ENCODE measurements around the gene SIPA1L2. TPM values are rescaled to one million over a fixed set of nuclear protein-coding genes. Genes with fewer than 3 reads are reported as not detected.

Gene SIPA1L2
- total and polyA plus RNA-seq, 2 of the 13 experiments (the other 11 are each of a cell fraction or from before 2014, with no cell fraction given), result 0.03 TPM; not detected in 1

DNA sequence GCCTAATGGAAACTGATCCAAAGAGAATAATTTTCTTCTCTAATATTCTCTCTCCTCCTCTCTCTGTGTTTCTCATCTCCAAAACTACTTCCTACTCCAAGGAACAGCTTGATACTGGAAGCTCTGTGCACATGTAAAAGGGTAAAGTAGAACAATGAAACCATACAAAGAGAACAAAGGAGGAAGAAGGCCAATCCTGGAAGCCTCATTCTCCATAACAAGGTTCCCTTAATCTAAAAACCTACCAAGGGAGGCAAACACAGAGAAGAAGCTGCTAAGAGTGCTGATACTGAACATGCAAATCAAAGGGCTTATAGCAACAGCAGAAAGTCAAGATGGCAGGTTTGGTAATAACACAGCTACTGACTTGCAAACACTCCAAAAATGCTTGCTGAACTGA, 44.4 kb downstream of the SIPA1L2 start:
- Histone ChIP-seq H3K4me1 (ENCODE audit: insufficient read depth, low read length) (no peaks in the 10 kb centered on the region), H3K9me3 (ENCODE audit: low read length) (no peaks in the 10 kb centered on the region), H3K4me2 (ENCODE audit: low read depth, low read length) (no peak overlapping the region), H3K79me2 (ENCODE audit: insufficient read depth, low read length) (no peaks in the 10 kb centered on the region), H2AFZ (ENCODE audit: low read length) (no peak overlapping the region), H3K27ac (ENCODE audit: extremely low read length, insufficient read depth, low read length) (no peak overlapping the region), H3K27me3 (ENCODE audit: control insufficient read depth in 1 of 2, insufficient read depth in 2 of 2, low read length in 2 of 2) (no peaks in the 10 kb centered on the region), H4K20me1 (ENCODE audit: insufficient read depth, low read length) (no peaks in the 10 kb centered on the region), H3K9ac (ENCODE audit: insufficient read depth, low read depth, low read length) (no peak overlapping the region), H3K4me3 (replicated peaks in 1 of 3; ENCODE audit: insufficient read depth in 1 of 3, low read depth in 2 of 3, low read length in 3 of 3) (no peak overlapping the region), H3K36me3 (replicated peaks in 1 of 2; ENCODE audit: control insufficient read depth in 1 of 2, insufficient read depth in 2 of 2, low read length in 2 of 2) (no peaks in the 10 kb centered on the region)
- intact Hi-C loops (cut with micrococcal nuclease; ENCODE audit: unreplicated experiment), result no loop called here
- DNase-seq (ENCODE audit: low spot score) (no peak), FAIRE-seq (no peak), ATAC-seq (no peak)
- CTCF ChIA-PET (ENCODE audit: low intra/inter-chr PET ratio, low total read pairs), result no interaction called here
- POLR2A ChIA-PET, result no interaction called here
- no TSS peak for BruUV-seq (replicated peaks)
- in situ Hi-C loops (cut with HindIII; ENCODE audit: extremely low pct_ligation_motif_present, low pct_unique_long_range_greater_than_20kb), result no loop called here
- TF ChIP-seq, protein P1, sequence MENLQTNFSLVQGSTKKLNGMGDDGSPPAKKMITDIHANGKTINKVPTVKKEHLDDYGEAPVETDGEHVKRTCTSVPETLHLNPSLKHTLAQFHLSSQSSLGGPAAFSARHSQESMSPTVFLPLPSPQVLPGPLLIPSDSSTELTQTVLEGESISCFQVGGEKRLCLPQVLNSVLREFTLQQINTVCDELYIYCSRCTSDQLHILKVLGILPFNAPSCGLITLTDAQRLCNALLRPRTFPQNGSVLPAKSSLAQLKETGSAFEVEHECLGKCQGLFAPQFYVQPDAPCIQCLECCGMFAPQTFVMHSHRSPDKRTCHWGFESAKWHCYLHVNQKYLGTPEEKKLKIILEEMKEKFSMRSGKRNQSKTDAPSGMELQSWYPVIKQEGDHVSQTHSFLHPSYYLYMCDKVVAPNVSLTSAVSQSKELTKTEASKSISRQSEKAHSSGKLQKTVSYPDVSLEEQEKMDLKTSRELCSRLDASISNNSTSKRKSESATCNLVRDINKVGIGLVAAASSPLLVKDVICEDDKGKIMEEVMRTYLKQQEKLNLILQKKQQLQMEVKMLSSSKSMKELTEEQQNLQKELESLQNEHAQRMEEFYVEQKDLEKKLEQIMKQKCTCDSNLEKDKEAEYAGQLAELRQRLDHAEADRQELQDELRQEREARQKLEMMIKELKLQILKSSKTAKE (CRISPR knock-in tag; IDR thresholded peaks at IDR 0.05; ENCODE audit: borderline replicate concordance), result no peak
- TF ChIP-seq, protein P2, sequence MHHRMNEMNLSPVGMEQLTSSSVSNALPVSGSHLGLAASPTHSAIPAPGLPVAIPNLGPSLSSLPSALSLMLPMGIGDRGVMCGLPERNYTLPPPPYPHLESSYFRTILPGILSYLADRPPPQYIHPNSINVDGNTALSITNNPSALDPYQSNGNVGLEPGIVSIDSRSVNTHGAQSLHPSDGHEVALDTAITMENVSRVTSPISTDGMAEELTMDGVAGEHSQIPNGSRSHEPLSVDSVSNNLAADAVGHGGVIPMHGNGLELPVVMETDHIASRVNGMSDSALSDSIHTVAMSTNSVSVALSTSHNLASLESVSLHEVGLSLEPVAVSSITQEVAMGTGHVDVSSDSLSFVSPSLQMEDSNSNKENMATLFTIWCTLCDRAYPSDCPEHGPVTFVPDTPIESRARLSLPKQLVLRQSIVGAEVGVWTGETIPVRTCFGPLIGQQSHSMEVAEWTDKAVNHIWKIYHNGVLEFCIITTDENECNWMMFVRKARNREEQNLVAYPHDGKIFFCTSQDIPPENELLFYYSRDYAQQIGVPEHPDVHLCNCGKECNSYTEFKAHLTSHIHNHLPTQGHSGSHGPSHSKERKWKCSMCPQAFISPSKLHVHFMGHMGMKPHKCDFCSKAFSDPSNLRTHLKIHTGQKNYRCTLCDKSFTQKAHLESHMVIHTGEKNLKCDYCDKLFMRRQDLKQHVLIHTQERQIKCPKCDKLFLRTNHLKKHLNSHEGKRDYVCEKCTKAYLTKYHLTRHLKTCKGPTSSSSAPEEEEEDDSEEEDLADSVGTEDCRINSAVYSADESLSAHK (CRISPR knock-in tag; IDR thresholded peaks at IDR 0.05; ENCODE audit: borderline replicate concordance), result no peak
- TF ChIP-seq ZNF549 (CRISPR knock-in tag; IDR thresholded peaks at IDR 0.05), result no peak
- TF ChIP-seq EZH2 (conservative IDR thresholded peaks at IDR 0.05; ENCODE audit: low read depth, low read length), result no peak
- TF ChIP-seq ZSCAN9 (CRISPR knock-in tag; IDR thresholded peaks at IDR 0.05; ENCODE audit: borderline replicate concordance), result no peak
- no peak for TF ChIP-seq MXI1 (IDR thresholded peaks at IDR 0.05; ENCODE audit: borderline replicate concordance, low read depth, low read length)
- TF ChIP-seq ZNF850 (CRISPR knock-in tag; conservative IDR thresholded peaks at IDR 0.05), result no peak
- no peak for TF ChIP-seq SOX13 (IDR thresholded peaks at IDR 0.05)
- TF ChIP-seq SOX13 (CRISPR knock-in tag; conservative IDR thresholded peaks at IDR 0.05 in 1 of 2, IDR thresholded peaks at IDR 0.05 in 1 of 2), result no peak
- TF ChIP-seq TEAD3 (CRISPR knock-in tag; optimal IDR thresholded peaks at IDR 0.05; ENCODE audit: borderline replicate concordance), result no peak
- no peak for TF ChIP-seq NBN (conservative IDR thresholded peaks at IDR 0.05)
- TF ChIP-seq, protein P3, sequence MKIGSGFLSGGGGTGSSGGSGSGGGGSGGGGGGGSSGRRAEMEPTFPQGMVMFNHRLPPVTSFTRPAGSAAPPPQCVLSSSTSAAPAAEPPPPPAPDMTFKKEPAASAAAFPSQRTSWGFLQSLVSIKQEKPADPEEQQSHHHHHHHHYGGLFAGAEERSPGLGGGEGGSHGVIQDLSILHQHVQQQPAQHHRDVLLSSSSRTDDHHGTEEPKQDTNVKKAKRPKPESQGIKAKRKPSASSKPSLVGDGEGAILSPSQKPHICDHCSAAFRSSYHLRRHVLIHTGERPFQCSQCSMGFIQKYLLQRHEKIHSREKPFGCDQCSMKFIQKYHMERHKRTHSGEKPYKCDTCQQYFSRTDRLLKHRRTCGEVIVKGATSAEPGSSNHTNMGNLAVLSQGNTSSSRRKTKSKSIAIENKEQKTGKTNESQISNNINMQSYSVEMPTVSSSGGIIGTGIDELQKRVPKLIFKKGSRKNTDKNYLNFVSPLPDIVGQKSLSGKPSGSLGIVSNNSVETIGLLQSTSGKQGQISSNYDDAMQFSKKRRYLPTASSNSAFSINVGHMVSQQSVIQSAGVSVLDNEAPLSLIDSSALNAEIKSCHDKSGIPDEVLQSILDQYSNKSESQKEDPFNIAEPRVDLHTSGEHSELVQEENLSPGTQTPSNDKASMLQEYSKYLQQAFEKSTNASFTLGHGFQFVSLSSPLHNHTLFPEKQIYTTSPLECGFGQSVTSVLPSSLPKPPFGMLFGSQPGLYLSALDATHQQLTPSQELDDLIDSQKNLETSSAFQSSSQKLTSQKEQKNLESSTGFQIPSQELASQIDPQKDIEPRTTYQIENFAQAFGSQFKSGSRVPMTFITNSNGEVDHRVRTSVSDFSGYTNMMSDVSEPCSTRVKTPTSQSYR (CRISPR knock-in tag; IDR thresholded peaks at IDR 0.05; ENCODE audit: borderline replicate concordance), result no peak
- TF ChIP-seq ZNF605 (CRISPR knock-in tag; IDR thresholded peaks at IDR 0.05), result no peak
- TF ChIP-seq, protein P4, sequence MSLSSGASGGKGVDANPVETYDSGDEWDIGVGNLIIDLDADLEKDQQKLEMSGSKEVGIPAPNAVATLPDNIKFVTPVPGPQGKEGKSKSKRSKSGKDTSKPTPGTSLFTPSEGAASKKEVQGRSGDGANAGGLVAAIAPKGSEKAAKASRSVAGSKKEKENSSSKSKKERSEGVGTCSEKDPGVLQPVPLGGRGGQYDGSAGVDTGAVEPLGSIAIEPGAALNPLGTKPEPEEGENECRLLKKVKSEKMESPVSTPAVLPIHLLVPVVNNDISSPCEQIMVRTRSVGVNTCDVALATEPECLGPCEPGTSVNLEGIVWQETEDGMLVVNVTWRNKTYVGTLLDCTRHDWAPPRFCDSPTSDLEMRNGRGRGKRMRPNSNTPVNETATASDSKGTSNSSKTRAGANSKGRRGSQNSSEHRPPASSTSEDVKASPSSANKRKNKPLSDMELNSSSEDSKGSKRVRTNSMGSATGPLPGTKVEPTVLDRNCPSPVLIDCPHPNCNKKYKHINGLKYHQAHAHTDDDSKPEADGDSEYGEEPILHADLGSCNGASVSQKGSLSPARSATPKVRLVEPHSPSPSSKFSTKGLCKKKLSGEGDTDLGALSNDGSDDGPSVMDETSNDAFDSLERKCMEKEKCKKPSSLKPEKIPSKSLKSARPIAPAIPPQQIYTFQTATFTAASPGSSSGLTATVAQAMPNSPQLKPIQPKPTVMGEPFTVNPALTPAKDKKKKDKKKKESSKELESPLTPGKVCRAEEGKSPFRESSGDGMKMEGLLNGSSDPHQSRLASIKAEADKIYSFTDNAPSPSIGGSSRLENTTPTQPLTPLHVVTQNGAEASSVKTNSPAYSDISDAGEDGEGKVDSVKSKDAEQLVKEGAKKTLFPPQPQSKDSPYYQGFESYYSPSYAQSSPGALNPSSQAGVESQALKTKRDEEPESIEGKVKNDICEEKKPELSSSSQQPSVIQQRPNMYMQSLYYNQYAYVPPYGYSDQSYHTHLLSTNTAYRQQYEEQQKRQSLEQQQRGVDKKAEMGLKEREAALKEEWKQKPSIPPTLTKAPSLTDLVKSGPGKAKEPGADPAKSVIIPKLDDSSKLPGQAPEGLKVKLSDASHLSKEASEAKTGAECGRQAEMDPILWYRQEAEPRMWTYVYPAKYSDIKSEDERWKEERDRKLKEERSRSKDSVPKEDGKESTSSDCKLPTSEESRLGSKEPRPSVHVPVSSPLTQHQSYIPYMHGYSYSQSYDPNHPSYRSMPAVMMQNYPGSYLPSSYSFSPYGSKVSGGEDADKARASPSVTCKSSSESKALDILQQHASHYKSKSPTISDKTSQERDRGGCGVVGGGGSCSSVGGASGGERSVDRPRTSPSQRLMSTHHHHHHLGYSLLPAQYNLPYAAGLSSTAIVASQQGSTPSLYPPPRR (CRISPR knock-in tag; IDR thresholded peaks at IDR 0.05; ENCODE audit: borderline replicate concordance), result no peak
